HL-60 (cell line): ENCODE data around the gene VPS13C.
A peak's percentile ranks its signal among the peaks of the same experiment; 100 is the strongest.

Experiments used
- DNase-seq, 2 experiments: peaks; one replicate each; pipeline ENCODE4 v3.0.0-alpha.2; 2010 to 2020; ENCODE audit warnings: low read depth in 1 of 2, low spot score in 1 of 2
- H3K27ac ChIP-seq: fragments of 250-450 bp; sonication (Bioruptor Pico); replicated peaks from 2 replicates; pipeline ENCODE4 v1.5.1; 2020; ENCODE audit warnings: mild to moderate bottlenecking, moderate library complexity
- H3K27me3 ChIP-seq: fragments of 250-450 bp; sonication (Bioruptor Pico); 2 replicates; pipeline ENCODE4 v1.5.1; 2021; ENCODE audit warnings: mild to moderate bottlenecking, moderate library complexity; ENCODE audit not compliant: insufficient read depth, poor library complexity, severe bottlenecking
- H3K4me3 ChIP-seq: replicated peaks from 2 replicates; pipeline ENCODE4 v1.5.1; 2011; ENCODE audit warnings: mild to moderate bottlenecking, control low read depth, low read length; ENCODE audit not compliant: insufficient read depth
- GABPA ChIP-seq: IDR thresholded peaks from 2 replicates; pipeline ENCODE4 v1.6.1; 2012; ENCODE audit warnings: low read depth
- POLR2AphosphoS5 ChIP-seq: IDR thresholded peaks from 2 replicates; pipeline ENCODE4 v1.6.1; 2012; ENCODE audit warnings: low read depth
- REST ChIP-seq: IDR thresholded peaks from 2 replicates; pipeline ENCODE4 v1.6.1; 2012; ENCODE audit warnings: low read depth; ENCODE audit not compliant: insufficient replicate concordance
- SPI1 ChIP-seq: IDR thresholded peaks from 2 replicates; pipeline ENCODE4 v1.6.1; 2012; ENCODE audit warnings: low read depth, mild to moderate bottlenecking, borderline replicate concordance
- TF ChIP-seq, protein P1 (sequence below): IDR thresholded peaks from one replicate; pipeline ENCODE4 v1.5.1; 2011; ENCODE audit warnings: low read length, control low read depth, inconsistent platforms; ENCODE audit not compliant: insufficient read depth

VPS13C gene

GRCh38 chr15:62027916-62028315 is 32.3 kb downstream of the VPS13C start:
- Histone ChIP-seq H3K27ac (no peak overlapping the region), H3K4me3 (no peak overlapping the region), H3K27me3 (no peaks in the 10 kb centered on the region)
- DNase-seq, result no peak
- no peak for TF ChIP-seq REST
- TF ChIP-seq, protein P1, sequence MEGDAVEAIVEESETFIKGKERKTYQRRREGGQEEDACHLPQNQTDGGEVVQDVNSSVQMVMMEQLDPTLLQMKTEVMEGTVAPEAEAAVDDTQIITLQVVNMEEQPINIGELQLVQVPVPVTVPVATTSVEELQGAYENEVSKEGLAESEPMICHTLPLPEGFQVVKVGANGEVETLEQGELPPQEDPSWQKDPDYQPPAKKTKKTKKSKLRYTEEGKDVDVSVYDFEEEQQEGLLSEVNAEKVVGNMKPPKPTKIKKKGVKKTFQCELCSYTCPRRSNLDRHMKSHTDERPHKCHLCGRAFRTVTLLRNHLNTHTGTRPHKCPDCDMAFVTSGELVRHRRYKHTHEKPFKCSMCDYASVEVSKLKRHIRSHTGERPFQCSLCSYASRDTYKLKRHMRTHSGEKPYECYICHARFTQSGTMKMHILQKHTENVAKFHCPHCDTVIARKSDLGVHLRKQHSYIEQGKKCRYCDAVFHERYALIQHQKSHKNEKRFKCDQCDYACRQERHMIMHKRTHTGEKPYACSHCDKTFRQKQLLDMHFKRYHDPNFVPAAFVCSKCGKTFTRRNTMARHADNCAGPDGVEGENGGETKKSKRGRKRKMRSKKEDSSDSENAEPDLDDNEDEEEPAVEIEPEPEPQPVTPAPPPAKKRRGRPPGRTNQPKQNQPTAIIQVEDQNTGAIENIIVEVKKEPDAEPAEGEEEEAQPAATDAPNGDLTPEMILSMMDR, result no peak
- TF ChIP-seq GABPA, result no peak
- no peak for TF ChIP-seq SPI1
- no peak for TF ChIP-seq POLR2AphosphoS5

GRCh38 chr15:62027263-62027565 is 33.0 kb downstream of the VPS13C start:
- H3K27ac ChIP-seq, result no peak overlapping the region
- TF ChIP-seq SPI1, result no peak
- DNase-seq, result no peak
- H3K27me3 ChIP-seq, result no peaks in the 10 kb centered on the region
- H3K4me3 ChIP-seq, result no peak overlapping the region

DNA sequence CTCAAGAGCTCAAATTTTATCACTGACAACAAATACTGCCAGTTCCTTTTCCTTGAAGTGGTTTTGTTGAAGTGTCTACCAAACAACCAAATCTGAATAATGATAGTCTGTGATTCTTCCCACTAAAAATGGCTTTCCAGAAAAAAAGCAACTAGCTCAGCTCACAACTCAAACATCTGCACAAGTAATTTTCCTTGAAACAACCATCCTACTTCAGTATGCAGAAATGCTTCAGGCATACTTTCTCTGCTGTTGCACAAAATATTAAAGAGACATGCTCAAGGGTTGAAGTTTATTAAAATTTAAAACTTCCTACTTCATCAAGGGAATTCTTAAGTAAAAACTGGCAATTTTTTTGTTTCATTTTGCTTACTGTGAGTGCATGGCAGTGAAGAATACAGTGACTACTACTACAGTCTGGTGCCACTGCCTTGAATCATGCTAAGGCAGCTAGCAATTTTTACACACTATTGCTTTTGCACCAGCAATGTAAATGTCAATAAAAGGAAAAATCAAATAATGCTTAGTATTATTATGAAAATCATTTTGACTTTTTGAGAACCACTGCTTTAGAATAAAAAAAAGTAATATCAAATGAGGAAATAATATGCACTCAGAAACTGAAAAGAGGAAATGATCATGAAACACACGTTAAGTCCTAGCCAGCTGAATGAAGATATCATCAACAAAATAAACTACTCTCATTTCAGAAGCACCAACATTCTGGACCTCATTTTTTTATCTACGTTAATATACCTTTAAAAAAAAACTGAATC is 33.6 kb downstream of the VPS13C start:
- Histone ChIP-seq H3K4me3 (no peak overlapping the region), H3K27ac (no peak overlapping the region), H3K27me3 (no peaks in the 10 kb centered on the region)
- DNase-seq, result no peak
- TF ChIP-seq SPI1, result peak; percentile 81; the same call in 1 of the 2 replicates
- TF ChIP-seq REST, result no peak
- TF ChIP-seq, protein P1, result no peak

GRCh38 chr15:62021991-62022600 is 38.2 kb downstream of the VPS13C start:
- DNase-seq, result peak in 1 of 2 experiments; percentile 5
- H3K4me3 ChIP-seq, result no peak overlapping the region
- H3K27ac ChIP-seq, result no peak overlapping the region
- H3K27me3 ChIP-seq, result no peaks in the 10 kb centered on the region
- TF ChIP-seq, protein P1, result peak; percentile 21
- TF ChIP-seq POLR2AphosphoS5, result no peak
- no peak for TF ChIP-seq SPI1
- no peak for TF ChIP-seq REST
- no peak for TF ChIP-seq GABPA
